ENCODE data around the gene CLCF1. TPM values are rescaled to one million over a fixed set of nuclear protein-coding genes. Genes with fewer than 3 reads are reported as not detected.

CLCF1 gene
- total and polyA plus RNA-seq, 2 of the 13 experiments (the other 11 are each of a cell fraction or from before 2014, with no cell fraction given): 0.49 to 0.78 TPM

GRCh38 chr11:67400942-67401494 is 27.6 kb upstream of the CLCF1 start:
- no peaks in the 10 kb centered on the region for H3K27me3 ChIP-seq (ENCODE audit: control insufficient read depth in 1 of 2, insufficient read depth in 2 of 2, low read length in 2 of 2)
- intact Hi-C loops (cut with micrococcal nuclease; ENCODE audit: unreplicated experiment): no loop called here
- DNase-seq (ENCODE audit: low spot score): no peak
- BruUV-seq (replicated peaks): TSS peak; percentile 55
- H3K9ac ChIP-seq (ENCODE audit: insufficient read depth, low read depth, low read length): peak overlapping the region; percentile 93
- H3K79me2 ChIP-seq (ENCODE audit: insufficient read depth, low read length): peaks cover 14% of the 10 kb centered on the region
- no peak overlapping the region for H2AFZ ChIP-seq (ENCODE audit: low read length)
- H3K9me3 ChIP-seq (ENCODE audit: low read length): no peaks in the 10 kb centered on the region
- in situ Hi-C loops (cut with HindIII; ENCODE audit: extremely low pct_ligation_motif_present, low pct_unique_long_range_greater_than_20kb): loop anchor here (5.0 kb wide), 2 partner anchors 66 to 106 kb away; partner anchors contain the start of genes CDK2AP2, PITPNM1 and TMEM134
- POLR2A ChIA-PET: interaction anchor here (0.7 to 6.2 kb wide), 20 partner anchors 8 to 229 kb away, joined by 3 to 81 read pairs (median 7); partner anchors contain the start of genes AIP, ANKRD13D, CLCF1 and CORO1B
- 0% methylated on average over 6 of the region's 27 CpGs for WGBS (ENCODE audit: low lambda C conversion rate)
- H3K4me2 ChIP-seq (ENCODE audit: low read depth, low read length): peak overlapping the region; percentile 88
- peak overlapping the region; percentile 84 for H3K27ac ChIP-seq (ENCODE audit: extremely low read length, insufficient read depth, low read length)
- peak overlapping the region; percentile 77 to 98 (median 94) for H3K4me3 ChIP-seq (replicated peaks in 1 of 3; ENCODE audit: insufficient read depth in 1 of 3, low read depth in 2 of 3, low read length in 3 of 3)
- FAIRE-seq: no peak
- peaks cover 53% of the 10 kb centered on the region for H3K4me1 ChIP-seq (ENCODE audit: insufficient read depth, low read length)
- H3K36me3 ChIP-seq (replicated peaks in 1 of 2; ENCODE audit: control insufficient read depth in 1 of 2, insufficient read depth in 2 of 2, low read length in 2 of 2): peaks cover 16 to 21% of the 10 kb centered on the region in 2 experiments; a peak in 4 of 5 replicates
- no peak; the same call in 1 of the 3 replicates for ATAC-seq
- CTCF ChIA-PET (ENCODE audit: low intra/inter-chr PET ratio, low total read pairs): interaction anchor here (1.0 kb wide), 2 partner anchors 82 to 105 kb away, joined by 3 to 6 read pairs; partner anchors contain the start of genes AIP and PITPNM1
- peaks cover 3% of the 10 kb centered on the region; the same call in 1 of the 2 replicates for H4K20me1 ChIP-seq (ENCODE audit: insufficient read depth, low read length)
- TF ChIP-seq PRDM15 (CRISPR knock-in tag; IDR thresholded peaks at IDR 0.05) (peak; percentile 75; the same call in 1 of the 2 replicates), THAP9 (CRISPR knock-in tag; IDR thresholded peaks at IDR 0.05; ENCODE audit: borderline replicate concordance) (0 out of 2 replicates have a peak, but pooled peaks have one; percentile 32), ZNF317 (CRISPR knock-in tag; IDR thresholded peaks at IDR 0.05) (no peak), ZNF350 (CRISPR knock-in tag; IDR thresholded peaks at IDR 0.05; ENCODE audit: borderline replicate concordance, low read depth) (peak; percentile 35; the same call in 1 of the 2 replicates), ZFAT (CRISPR knock-in tag; conservative IDR thresholded peaks at IDR 0.05) (no peak), HCFC1 (IDR thresholded peaks at IDR 0.05; ENCODE audit: low read depth, low read length) (no peak), ZNF777 (CRISPR knock-in tag; IDR thresholded peaks at IDR 0.05) (0 out of 2 replicates have a peak, but pooled peaks have one; percentile 5), GZF1 (CRISPR knock-in tag; IDR thresholded peaks at IDR 0.05) (no peak), PAF1 (CRISPR knock-in tag; IDR thresholded peaks at IDR 0.05) (no peak), ZNF747 (CRISPR knock-in tag; IDR thresholded peaks at IDR 0.05; ENCODE audit: borderline replicate concordance) (no peak), ZFP91 (CRISPR knock-in tag; IDR thresholded peaks at IDR 0.05; ENCODE audit: borderline replicate concordance) (no peak), ARID2 (CRISPR knock-in tag; IDR thresholded peaks at IDR 0.05; ENCODE audit: borderline replicate concordance) (0 out of 2 replicates have a peak, but pooled peaks have one; percentile 47)

Measured in HepG2 (cell line).